GM19395 (cell line): ENCODE results near the gene OTUD5.
A peak's percentile ranks its signal among the peaks of the same experiment; 100 is the strongest.
"Not testable (repeated sequence)": the region's sequence is repeated elsewhere in the genome, so short reads cannot be mapped to it uniquely, and the experiment has no call there.

Experiments
- ATAC-seq: cut with Tn5 transposase; IDR thresholded peaks from one replicate; pipeline ENCODE4 v1.9.1; 2021; ENCODE audit warnings: mild to moderate bottlenecking, moderate library complexity; ENCODE audit not compliant: unreplicated experiment

Gene OTUD5

DNA sequence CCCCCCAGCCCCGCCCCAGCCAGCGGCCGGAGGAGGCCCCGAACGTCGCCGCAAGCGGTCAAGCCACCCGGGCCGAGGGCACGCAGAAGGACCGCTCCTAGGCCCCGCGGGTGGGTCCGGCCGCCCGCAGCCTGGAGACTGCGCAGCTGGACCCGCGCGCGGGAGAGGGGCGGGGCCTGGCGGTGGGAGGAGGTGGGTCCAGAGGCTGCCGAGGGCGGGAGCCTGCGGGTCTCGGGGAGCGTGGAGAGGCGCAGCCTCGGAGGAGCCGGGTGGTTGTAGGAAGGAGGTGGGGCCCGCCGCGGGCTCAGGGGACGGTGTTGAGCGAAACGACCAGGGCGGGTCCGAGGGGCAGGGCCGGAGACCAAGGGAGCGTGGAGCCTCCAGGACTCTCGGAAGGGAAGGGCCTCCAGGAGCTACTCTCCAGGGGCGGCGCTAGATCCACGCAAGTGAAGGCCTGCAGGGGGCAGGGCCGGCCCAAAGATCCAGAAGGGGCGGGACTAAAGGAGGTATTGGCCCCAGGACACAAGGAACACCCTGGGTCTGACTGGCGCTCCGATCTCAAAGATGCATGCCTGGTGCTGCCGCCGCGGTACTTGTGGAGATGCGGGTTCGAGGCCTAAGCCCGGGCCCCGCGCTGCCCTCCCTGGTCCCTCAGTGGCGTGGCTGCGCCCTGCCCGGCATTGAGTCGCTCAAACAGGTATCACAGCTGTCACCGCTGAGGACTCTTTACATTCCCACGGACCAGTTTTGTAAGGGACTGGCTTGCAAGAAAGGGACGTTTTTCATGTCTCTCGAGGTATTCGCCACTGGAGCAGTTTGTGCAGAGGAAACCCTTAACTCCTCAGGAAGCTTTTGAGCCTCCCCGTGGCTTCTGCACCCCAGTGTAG, 65.8 kb downstream of the OTUD5 start:
- peak; percentile 79 for ATAC-seq

GRCh38 chrX:48890934-48891401, 66.4 kb downstream of the OTUD5 start:
- ATAC-seq = peak; percentile 47

DNA sequence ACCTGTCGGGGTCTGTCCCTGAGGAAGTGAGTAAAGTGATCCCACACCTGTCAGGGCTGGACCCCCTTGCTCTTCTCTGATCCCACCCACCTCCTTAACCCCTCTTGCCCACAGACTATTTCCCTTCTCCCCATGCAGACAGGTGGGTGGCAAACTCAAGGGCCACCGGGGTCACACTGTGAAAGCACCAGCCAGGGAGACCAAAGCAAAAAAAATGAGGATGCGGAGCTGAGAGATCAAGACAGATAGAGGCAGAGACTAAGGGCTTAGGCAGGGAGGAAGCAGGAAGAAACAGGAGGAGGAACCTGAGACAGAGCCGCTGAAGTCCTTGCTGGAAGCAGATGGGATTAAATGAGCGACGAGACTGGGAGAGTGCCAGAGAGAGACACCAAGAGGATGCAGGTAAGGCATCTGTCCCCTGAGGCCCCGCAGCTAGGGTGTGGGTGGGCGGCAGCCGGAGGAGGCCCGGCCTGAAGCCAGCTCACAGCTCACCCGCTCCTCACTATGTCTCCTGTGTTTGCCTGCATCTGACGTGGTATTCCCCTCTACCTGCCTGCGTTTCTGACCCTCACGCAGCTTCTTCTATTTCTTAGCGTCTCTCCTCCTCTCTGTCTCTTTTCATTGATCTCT, 67.0 kb downstream of the OTUD5 start:
- ATAC-seq = no peak

- not testable (repeated sequence) for ATAC-seq
Observed at GRCh38 chrX:48886586-48886985, 70.8 kb downstream of the OTUD5 start.

DNA sequence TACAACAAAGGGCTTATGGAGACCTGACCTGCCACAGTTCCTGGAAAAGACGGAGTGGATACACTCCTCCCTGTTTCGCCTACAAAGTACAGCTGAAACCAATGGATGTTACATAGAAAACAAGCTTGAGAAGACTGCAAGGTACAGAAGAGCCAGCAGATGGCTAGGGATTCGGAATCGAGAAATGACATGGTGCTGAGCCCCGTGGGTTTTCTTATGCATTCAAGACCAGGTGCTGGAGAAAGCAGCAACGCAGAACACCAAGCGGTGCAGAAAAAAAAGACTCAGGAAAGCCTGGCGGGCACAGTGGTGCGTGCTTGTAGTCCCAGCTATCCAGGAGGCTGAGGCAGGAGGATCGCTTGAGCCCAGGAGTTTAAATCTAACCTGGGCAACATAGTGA, 73.7 kb downstream of the OTUD5 start:
- no peak for ATAC-seq

- ATAC-seq = not testable (repeated sequence)
Observed at GRCh38 chrX:48876944-48877343, 80.5 kb downstream of the OTUD5 start.
